HepG2 (cell line): Measurements from ENCODE around the gene C1QTNF1. TPM values are rescaled to one million over a fixed set of nuclear protein-coding genes. Genes with fewer than 3 reads are reported as not detected.

Experiments
- AGO1 ChIP-seq: fragments of 200-400 bp; formaldehyde crosslinking; IDR thresholded peaks from 2 replicates; pipeline ENCODE4 v1.6.1; 2017; ENCODE audit warnings: mild to moderate bottlenecking, low read depth, low read length, moderate library complexity; ENCODE audit not compliant: poor library complexity, severe bottlenecking
- ATF5 ChIP-seq: sonication (generic); formaldehyde crosslinking; IDR thresholded peaks from 2 replicates; pipeline ENCODE4 v1.4.0; 2020; ENCODE audit warnings: mild to moderate bottlenecking, low read depth, missing genetic modification reagents
- ATF7 ChIP-seq, 2 experiments: fragments of 450-650 bp in 1 of 2; sonication (generic) in 1 of 2; formaldehyde crosslinking in 1 of 2; IDR thresholded peaks; 2 replicates each; pipeline versions ENCODE4 v1.4.0 to v1.6.1; 2016 to 2020; ENCODE audit warnings: antibody characterized with exemption in 1 of 2, mild to moderate bottlenecking in 1 of 2, missing genetic modification reagents in 1 of 2
- CENPT ChIP-seq: sonication (generic); formaldehyde crosslinking; IDR thresholded peaks from 2 replicates; pipeline ENCODE4 v1.8.0; 2022; ENCODE audit warnings: low read depth, mild to moderate bottlenecking, moderate library complexity, missing genetic modification reagents
- HOXA7 ChIP-seq: sonication (generic); formaldehyde crosslinking; IDR thresholded peaks from 2 replicates; pipeline ENCODE4 v1.8.1; 2022; ENCODE audit warnings: mild to moderate bottlenecking, missing genetic modification reagents, moderate library complexity
- HOXA9 ChIP-seq: sonication (generic); formaldehyde crosslinking; IDR thresholded peaks from 2 replicates; pipeline ENCODE4 v1.8.1; 2022; ENCODE audit warnings: missing genetic modification reagents, mild to moderate bottlenecking, moderate library complexity, borderline replicate concordance
- ISL2 ChIP-seq: sonication (generic); formaldehyde crosslinking; IDR thresholded peaks from 2 replicates; pipeline ENCODE4 v1.5.0; 2020; ENCODE audit warnings: missing genetic modification reagents
- NR1H2 ChIP-seq: sonication (generic); formaldehyde crosslinking; IDR thresholded peaks from 2 replicates; pipeline ENCODE4 v1.8.1; 2022; ENCODE audit warnings: low read depth, missing genetic modification reagents, borderline replicate concordance
- PHB2 ChIP-seq: fragments of 450-650 bp; IDR thresholded peaks from 2 replicates; pipeline ENCODE4 v1.6.1; 2018; ENCODE audit not compliant: partially characterized antibody
- SALL1 ChIP-seq: sonication (generic); formaldehyde crosslinking; IDR thresholded peaks from 2 replicates; pipeline ENCODE4 v1.8.0; 2022; ENCODE audit warnings: mild to moderate bottlenecking, missing genetic modification reagents
- SP1 ChIP-seq, 2 experiments: fragments of 450-650 bp in 1 of 2; sonication (generic) in 1 of 2; formaldehyde crosslinking in 1 of 2; IDR thresholded peaks; 2 replicates each; pipeline versions ENCODE4 v1.4.0 to v1.6.1; 2016 to 2020; ENCODE audit warnings: missing genetic modification reagents in 1 of 2
- ZFP36L2 ChIP-seq: sonication (generic); formaldehyde crosslinking; IDR thresholded peaks from 2 replicates; pipeline ENCODE4 v1.4.0; 2020; ENCODE audit warnings: missing genetic modification reagents
- ZNF207 ChIP-seq: fragments of 450-650 bp; IDR thresholded peaks from 2 replicates; pipeline ENCODE4 v1.6.1; 2016; ENCODE audit warnings: antibody characterized with exemption, borderline replicate concordance
- ZNF530 ChIP-seq: sonication (generic); formaldehyde crosslinking; IDR thresholded peaks from 2 replicates; pipeline ENCODE4 v1.5.0; 2020; ENCODE audit warnings: low read depth, mild to moderate bottlenecking, missing genetic modification reagents
- ZNF546 ChIP-seq: sonication (generic); formaldehyde crosslinking; conservative IDR thresholded peaks from 2 replicates; pipeline ENCODE4 v1.8.1; 2023; ENCODE audit warnings: mild to moderate bottlenecking, missing genetic modification reagents
- ZNF678 ChIP-seq: sonication (generic); formaldehyde crosslinking; IDR thresholded peaks from 2 replicates; pipeline ENCODE4 v1.4.0; 2020; ENCODE audit warnings: mild to moderate bottlenecking, missing genetic modification reagents
- ZNF75D ChIP-seq: sonication (generic); formaldehyde crosslinking; IDR thresholded peaks from 2 replicates; pipeline ENCODE4 v1.8.1; 2023; ENCODE audit warnings: missing genetic modification reagents, mild to moderate bottlenecking, borderline replicate concordance
- ZNF772 ChIP-seq: sonication (generic); formaldehyde crosslinking; IDR thresholded peaks from 2 replicates; pipeline ENCODE4 v1.5.0; 2020; ENCODE audit warnings: mild to moderate bottlenecking, missing genetic modification reagents
- polyA plus RNA-seq, 8 experiments: library from polyadenylated mRNA; depleted of rRNA in 3 of 8; stranded (reverse) in 7 of 8; unstranded in 1 of 8; fragments of >200 nt; fragmentation: Illumina TruSeq in 4 of 8; extraction: Trizol in 4 of 8; gene quantifications; 2 replicates each; pipeline versions ENCODE4 v1.2.1 to v1.2.3, GENCODE V29; 2011 to 2016; ENCODE audit warnings: low read depth in 4 of 8, missing spikeins in 1 of 8, mixed read lengths in 1 of 8; ENCODE audit not compliant: insufficient read depth in 1 of 8
- total RNA-seq, 5 experiments: library from RNA; depleted of rRNA; stranded (reverse); fragments of >200 nt; fragmentation: Illumina TruSeq; extraction: Trizol; gene quantifications; 2 replicates each; pipeline ENCODE4 v1.2.3, GENCODE V29; 2016; ENCODE audit warnings: low read depth in 1 of 5
- TF ChIP-seq, protein P1 (sequence below): IDR thresholded peaks from 2 replicates; pipeline ENCODE4 v1.6.1; 2016
- TF ChIP-seq, protein P2 (sequence below): sonication (generic); formaldehyde crosslinking; IDR thresholded peaks from 2 replicates; pipeline ENCODE4 v1.4.0; 2020; ENCODE audit warnings: missing genetic modification reagents

The C1QTNF1 gene
- total and polyA plus RNA-seq, 2 of the 13 experiments (the other 11 are each of a cell fraction or from before 2014, with no cell fraction given), result 0.18 to 0.86 TPM

- TF ChIP-seq AGO1, result no peak
- peak; percentile 31 for TF ChIP-seq PHB2
- TF ChIP-seq SALL1 (CRISPR knock-in tag), result no peak
- TF ChIP-seq ZFP36L2, result no peak
- peak; percentile 56; the same call in 1 of the 2 replicates for TF ChIP-seq HOXA7 (CRISPR knock-in tag)
- TF ChIP-seq, protein P1, sequence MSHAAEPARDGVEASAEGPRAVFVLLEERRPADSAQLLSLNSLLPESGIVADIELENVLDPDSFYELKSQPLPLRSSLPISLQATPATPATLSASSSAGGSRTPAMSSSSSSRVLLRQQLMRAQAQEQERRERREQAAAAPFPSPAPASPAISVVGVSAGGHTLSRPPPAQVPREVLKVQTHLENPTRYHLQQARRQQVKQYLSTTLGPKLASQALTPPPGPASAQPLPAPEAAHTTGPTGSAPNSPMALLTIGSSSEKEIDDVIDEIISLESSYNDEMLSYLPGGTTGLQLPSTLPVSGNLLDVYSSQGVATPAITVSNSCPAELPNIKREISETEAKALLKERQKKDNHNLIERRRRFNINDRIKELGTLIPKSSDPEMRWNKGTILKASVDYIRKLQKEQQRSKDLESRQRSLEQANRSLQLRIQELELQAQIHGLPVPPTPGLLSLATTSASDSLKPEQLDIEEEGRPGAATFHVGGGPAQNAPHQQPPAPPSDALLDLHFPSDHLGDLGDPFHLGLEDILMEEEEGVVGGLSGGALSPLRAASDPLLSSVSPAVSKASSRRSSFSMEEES, result no peak
- no peak for TF ChIP-seq NR1H2
- 0 out of 2 replicates have a peak, but pooled peaks have one; percentile 8 for TF ChIP-seq HOXA9 (CRISPR knock-in tag)
- TF ChIP-seq ZNF546 (CRISPR knock-in tag), result no peak
- no peak for TF ChIP-seq ATF5 (CRISPR knock-in tag)
- 0 out of 2 replicates have a peak, but pooled peaks have one; percentile 54 for TF ChIP-seq CENPT (CRISPR knock-in tag)
- TF ChIP-seq ZNF678 (CRISPR knock-in tag), result no peak
- peak; percentile 1; the same call in 1 of the 2 replicates for TF ChIP-seq ATF7 (IDR thresholded peaks at IDR 0.05)
- no peak for TF ChIP-seq ATF7 (CRISPR knock-in tag; IDR thresholded peaks at IDR 0.05)
- TF ChIP-seq, protein P2, sequence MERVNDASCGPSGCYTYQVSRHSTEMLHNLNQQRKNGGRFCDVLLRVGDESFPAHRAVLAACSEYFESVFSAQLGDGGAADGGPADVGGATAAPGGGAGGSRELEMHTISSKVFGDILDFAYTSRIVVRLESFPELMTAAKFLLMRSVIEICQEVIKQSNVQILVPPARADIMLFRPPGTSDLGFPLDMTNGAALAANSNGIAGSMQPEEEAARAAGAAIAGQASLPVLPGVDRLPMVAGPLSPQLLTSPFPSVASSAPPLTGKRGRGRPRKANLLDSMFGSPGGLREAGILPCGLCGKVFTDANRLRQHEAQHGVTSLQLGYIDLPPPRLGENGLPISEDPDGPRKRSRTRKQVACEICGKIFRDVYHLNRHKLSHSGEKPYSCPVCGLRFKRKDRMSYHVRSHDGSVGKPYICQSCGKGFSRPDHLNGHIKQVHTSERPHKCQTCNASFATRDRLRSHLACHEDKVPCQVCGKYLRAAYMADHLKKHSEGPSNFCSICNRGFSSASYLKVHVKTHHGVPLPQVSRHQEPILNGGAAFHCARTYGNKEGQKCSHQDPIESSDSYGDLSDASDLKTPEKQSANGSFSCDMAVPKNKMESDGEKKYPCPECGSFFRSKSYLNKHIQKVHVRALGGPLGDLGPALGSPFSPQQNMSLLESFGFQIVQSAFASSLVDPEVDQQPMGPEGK (CRISPR knock-in tag), result no peak
- TF ChIP-seq ZNF75D, result no peak
- TF ChIP-seq ZNF207, result peak; percentile 4; the same call in 1 of the 2 replicates
- TF ChIP-seq ZNF772, result no peak
- TF ChIP-seq ISL2 (CRISPR knock-in tag), result no peak
- TF ChIP-seq SP1 (IDR thresholded peaks at IDR 0.05), result 0 out of 2 replicates have a peak, but pooled peaks have one; percentile 34
- TF ChIP-seq SP1 (CRISPR knock-in tag; IDR thresholded peaks at IDR 0.05), result no peak
- no peak for TF ChIP-seq ZNF530
Measured at GRCh38 chr17:79043191-79043930, 19.4 kb downstream of the C1QTNF1 start (continued).
